ENCODE data around the gene GBE1.
"Not testable (repeated sequence)": the region's sequence is repeated elsewhere in the genome, so short reads cannot be mapped to it uniquely, and the experiment has no call there.

GBE1 gene

DNA sequence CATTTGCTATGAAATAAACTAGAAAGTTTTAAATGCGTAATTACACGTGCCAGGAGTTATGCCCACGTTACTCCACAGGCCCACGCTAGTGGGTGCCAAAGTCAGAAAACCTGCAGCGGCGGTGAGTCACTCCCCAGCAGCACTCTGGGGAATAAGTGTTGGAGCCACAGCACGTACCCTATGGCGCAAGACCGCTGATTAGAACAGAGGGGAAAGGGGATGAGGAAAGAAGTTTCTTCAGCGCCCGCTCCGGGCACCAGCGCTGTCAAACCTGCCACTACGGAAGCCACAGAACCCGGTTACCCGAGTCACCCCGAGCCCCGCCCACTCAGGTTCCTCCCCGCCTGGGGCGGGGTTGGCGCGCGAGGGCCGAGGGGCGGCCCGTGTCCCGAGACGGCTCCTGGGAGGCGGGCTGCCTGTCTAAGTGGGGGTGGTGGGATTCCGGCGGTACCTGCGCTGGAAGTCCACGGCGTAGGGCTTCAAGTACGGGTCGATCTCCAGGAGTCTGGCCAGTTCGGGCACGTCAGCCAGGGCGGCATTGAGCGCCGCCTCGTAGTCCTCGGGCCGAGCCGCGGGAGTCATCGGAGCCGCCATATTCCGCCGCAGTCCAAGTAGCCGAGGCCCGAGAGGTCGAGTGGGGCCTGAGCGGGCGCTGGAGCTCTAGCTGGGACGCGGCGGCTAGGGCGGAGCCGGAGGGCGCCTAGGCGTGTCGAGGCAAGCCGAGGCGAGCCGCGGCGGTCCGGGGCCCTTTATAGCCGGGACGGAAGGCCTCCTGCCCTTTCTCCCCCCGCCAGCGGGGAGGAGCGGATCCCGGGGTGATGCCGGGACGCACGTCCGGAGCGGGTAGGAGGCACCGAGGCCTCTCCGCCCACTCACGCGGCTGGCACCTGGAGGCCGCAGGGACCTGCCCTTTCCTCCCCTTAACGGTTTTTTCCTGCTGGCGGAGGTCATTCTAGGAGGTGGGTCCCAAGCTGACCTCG, at the start of gene GBE1:
GBE1 (minus strand) TSS at position 722 of the 980 bp plus-strand sequence; CDS start at position 594, 128 bp downstream.
- peak; percentile 96 for FAIRE-seq
- peak; percentile 66 for TF ChIP-seq POLR2A (IDR thresholded peaks at IDR 0.05; ENCODE audit: low read depth, low read length)
- peak; percentile 84 for DNase-seq (ENCODE audit: insufficient read length, low spot score)

DNA sequence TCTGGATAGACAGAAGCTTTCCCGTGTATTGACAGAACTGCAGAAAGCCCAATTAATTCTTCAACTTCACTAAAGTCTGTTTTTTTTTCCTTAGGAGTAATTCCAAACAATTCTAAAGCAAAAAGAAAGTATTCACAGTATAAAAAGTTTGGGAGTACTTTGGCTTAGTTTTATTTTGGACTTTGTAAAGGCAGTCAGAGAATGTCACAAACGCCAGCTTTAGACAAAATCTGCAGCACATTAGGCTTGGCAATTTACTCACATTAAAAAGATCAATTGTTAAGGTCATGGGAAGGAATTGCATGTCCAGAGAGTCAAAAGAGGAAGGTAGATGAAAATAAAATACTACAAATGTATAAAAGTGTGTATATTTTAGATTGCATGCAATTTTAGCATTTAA, 47.5 kb upstream of the GBE1 start:
- FAIRE-seq (no peak), DNase-seq (ENCODE audit: insufficient read length, low spot score) (no peak)
- no peak for TF ChIP-seq POLR2A (IDR thresholded peaks at IDR 0.05; ENCODE audit: low read depth, low read length)

DNA sequence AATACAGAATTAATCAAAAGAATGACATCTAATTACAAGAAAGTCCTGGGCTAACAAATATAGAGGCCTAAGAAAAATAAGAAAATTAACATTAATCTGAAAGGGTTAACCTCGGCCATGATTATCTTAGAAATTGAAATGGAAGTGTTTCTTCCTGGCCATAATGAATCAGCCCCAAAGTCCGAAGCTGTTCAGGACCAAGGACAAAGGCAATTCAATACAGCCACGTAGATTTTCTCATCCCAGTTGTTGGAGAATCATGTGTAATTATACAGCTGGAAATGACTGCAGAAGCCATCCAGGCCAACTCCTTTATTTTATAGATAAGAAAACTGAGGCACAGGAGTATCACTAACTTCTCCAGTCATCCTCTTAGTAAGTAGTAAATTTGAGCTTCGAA, 38.0 kb upstream of the GBE1 start:
- TF ChIP-seq POLR2A (IDR thresholded peaks at IDR 0.05; ENCODE audit: low read depth, low read length) = no peak
- FAIRE-seq = no peak
- no peak for DNase-seq (ENCODE audit: insufficient read length, low spot score)

DNA sequence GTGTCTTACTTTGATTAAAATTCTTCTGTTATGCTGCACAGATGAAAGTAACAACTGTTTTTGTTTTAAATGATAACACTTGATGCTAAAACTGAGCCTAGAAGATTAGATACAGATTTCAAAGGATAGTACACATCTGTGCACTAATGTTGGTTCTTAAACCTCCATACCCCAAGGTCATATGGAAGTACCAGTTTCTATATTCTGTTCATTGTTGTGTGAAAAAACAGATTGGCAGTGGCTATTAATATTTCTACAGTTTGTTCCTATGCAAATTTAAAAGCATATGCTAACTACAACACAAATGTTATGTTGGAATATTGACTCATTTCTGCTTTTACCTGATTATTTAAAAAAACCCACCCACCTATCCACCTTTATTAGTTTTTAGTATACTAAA, 32.0 kb upstream of the GBE1 start:
- DNase-seq (ENCODE audit: insufficient read length, low spot score) (no peak), FAIRE-seq (no peak)
- no peak for TF ChIP-seq POLR2A (IDR thresholded peaks at IDR 0.05; ENCODE audit: low read depth, low read length)

DNA sequence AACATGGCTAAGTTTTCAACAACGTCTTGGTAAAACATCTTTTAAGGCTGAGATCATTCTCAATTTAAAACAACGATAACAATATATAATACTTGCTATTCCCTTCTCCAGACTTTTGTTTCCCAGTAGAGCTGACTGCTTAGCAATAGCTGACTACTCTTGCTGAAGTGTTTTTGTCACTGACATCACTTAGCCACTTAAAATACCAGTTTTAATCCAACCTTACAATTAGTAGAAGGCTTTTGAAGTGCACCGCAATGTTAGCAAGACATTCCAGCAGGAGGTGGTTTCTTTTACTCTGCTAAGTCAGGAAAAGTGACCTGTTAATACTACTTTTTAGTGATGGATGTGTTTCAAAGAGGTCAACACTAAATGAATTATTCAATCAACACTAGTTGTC, 28.7 kb upstream of the GBE1 start:
- TF ChIP-seq POLR2A (IDR thresholded peaks at IDR 0.05; ENCODE audit: low read depth, low read length) = no peak
- FAIRE-seq = peak; percentile 33
- no peak for DNase-seq (ENCODE audit: insufficient read length, low spot score)

DNA sequence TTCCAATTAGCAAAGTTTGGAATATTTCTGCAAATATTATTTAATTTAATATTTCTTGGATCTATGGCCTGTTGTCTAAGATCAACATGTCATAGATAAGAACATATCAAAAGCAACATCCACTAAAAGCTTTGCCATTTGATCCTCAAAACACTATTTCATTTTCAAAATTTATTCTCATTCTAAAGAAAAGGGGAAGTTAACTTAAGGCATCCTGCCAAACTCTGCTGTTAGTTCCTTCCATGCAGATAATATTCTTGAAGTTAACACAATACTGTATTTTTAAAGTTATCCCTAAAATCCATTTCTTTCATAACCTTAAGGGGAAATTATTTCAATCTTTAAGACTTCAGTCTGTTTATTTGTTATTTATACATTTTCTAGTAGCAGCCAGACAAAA, 28.2 kb upstream of the GBE1 start:
- FAIRE-seq (no peak), DNase-seq (ENCODE audit: insufficient read length, low spot score) (no peak)
- TF ChIP-seq POLR2A (IDR thresholded peaks at IDR 0.05; ENCODE audit: low read depth, low read length) = no peak

DNA sequence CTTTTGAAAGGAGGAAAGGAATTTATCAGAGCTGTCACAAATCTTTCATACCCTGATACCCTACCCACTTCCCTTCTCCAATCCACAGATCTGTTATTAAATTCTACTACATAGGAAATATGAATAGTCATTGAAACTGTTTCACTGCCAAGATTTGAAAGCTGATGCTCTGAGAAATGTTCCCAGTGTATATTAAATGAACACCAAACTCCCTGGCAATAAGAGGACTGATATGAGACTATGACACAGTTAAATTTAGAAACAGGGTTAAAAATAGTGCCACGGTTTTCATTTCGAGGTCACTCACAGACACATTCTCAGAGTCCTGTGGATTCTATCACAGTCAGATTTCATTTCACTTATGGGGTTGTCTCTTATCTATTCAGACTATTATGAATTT, 27.2 kb upstream of the GBE1 start:
- no peak for FAIRE-seq
- TF ChIP-seq POLR2A (IDR thresholded peaks at IDR 0.05; ENCODE audit: low read depth, low read length) = no peak
- DNase-seq (ENCODE audit: insufficient read length, low spot score) = no peak

DNA sequence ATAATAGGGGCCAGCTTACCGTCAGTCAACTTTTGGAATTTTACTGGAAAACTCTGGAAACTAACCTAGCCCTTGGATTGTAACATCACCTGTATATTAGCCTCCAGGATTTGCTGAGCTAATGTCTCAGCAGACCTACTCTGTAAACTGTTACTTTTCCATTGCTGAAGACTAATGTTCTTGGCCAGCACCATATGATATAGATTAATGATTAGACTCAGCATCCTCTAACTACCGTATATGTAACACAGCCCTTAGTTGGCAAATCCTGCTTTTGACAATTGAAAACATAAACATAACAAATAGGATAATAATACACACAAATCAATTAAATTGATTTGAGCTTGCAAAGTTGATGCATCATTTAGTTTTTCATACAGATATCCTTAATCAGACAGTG, 26.6 kb upstream of the GBE1 start:
- FAIRE-seq = no peak

DNA sequence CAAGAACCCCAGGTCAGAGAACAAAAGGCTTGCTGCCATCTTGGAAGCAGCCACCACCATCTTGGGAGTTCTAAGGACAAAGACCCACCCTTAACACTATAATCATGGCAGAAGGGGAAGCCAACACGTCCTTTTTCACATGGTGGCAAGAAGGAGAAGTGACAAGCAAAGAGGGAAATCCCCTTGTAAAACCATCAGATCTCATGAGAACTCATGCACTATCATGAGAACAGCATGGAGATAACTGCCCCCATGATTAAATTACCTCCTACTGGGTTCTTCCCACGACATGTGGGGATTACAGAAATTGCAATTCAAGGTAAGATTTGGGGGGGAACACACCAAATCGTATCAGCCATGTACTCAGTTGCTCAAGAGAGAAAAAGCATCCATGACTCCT, 21.1 kb upstream of the GBE1 start:
- no peak for TF ChIP-seq POLR2A (IDR thresholded peaks at IDR 0.05; ENCODE audit: low read depth, low read length)
- FAIRE-seq (no peak), DNase-seq (ENCODE audit: insufficient read length, low spot score) (no peak)

More for the DNA sequence above, 26.6 kb upstream of the GBE1 start:
- no peak for DNase-seq (ENCODE audit: insufficient read length, low spot score)
- TF ChIP-seq POLR2A (IDR thresholded peaks at IDR 0.05; ENCODE audit: low read depth, low read length) = no peak

DNA sequence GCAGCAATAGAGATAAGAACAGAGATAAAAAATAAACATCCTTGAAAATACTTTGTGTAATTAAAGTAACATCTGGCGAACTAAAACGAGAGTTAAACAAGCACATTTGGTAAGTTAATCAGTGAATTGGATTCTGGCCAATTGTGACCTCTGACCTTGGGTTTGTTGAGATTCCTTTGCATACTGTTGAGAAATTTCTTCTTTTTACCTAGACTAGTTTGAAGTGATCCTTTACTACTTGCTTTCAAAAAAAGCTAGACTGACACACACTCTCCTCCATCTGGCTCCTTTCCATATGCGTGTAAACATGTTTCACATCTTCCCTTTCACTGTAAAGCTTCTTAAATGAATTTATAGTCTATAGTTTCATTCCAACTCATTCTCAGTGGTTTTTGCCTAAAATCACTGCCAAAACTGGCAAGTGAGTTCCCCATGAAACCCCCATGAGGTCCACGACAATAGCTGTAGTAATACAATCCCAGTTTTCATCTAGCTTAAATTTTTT, 17.3 kb upstream of the GBE1 start:
- DNase-seq (ENCODE audit: insufficient read length, low spot score) (no peak), FAIRE-seq (no peak)
- no peak for TF ChIP-seq POLR2A (IDR thresholded peaks at IDR 0.05; ENCODE audit: low read depth, low read length)

DNA sequence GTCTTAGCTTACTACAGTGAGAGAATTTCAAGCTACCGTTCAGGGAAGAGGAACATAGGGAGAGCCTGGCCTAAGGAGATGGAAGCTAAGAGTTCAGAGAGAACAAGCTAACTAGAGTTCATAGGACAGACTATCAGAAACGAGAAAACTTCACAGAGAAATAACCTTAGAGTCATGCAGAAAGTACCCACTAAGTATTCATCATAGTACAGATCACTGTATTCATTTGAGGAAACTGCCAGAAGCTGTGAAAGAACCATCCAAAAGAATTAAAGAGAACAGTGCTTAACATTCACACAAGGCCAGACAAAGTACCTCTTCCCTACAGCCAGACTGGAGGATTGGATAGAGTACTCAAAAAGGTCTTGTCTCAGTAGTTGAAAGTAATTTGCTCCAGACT, 15.2 kb upstream of the GBE1 start:
- DNase-seq (ENCODE audit: insufficient read length, low spot score) = no peak
- no peak for TF ChIP-seq POLR2A (IDR thresholded peaks at IDR 0.05; ENCODE audit: low read depth, low read length)
- no peak for FAIRE-seq

DNA sequence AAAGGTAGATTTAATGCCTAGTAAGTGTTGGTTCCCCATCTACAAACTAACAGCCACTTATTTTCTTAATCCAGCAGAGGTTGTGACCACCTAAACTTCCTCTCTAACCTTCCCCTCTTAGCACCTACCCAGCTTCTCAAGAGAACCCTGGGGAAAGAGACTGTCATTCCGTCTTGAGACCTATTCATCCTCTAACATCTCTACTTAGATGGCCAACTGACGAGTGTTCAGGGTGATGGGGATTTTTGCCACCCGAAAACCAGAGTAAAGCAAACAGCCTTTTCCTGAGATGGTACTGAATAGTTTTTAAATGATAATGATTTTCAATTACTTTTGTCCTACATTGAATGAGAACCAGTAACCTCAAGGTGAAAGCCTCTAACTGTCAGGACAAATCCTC, 9.3 kb upstream of the GBE1 start:
- peak; percentile 27 for FAIRE-seq
- no peak for TF ChIP-seq POLR2A (IDR thresholded peaks at IDR 0.05; ENCODE audit: low read depth, low read length)
- DNase-seq (ENCODE audit: insufficient read length, low spot score) = no peak

DNA sequence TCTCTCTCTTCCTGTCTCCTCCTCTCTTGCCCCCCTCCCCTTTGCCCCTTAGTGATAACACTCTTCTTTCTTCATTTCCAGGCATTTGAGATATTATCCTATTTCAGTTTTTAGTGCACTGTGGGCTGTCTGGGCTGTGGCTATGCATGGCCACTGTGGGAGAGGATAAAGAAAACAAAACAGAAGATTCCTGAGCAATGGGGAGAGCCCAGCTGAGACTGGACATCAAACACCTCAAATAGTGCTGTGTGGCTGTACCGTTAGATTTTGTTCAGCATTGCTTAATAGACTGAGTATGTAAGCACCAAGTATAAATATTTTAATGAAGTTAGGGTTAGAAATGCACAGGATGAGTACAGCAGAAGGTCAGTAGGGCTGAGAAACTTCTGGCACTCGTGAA, 7.9 kb upstream of the GBE1 start:
- no peak for DNase-seq (ENCODE audit: insufficient read length, low spot score)
- TF ChIP-seq POLR2A (IDR thresholded peaks at IDR 0.05; ENCODE audit: low read depth, low read length) = no peak
- no peak for FAIRE-seq

DNA sequence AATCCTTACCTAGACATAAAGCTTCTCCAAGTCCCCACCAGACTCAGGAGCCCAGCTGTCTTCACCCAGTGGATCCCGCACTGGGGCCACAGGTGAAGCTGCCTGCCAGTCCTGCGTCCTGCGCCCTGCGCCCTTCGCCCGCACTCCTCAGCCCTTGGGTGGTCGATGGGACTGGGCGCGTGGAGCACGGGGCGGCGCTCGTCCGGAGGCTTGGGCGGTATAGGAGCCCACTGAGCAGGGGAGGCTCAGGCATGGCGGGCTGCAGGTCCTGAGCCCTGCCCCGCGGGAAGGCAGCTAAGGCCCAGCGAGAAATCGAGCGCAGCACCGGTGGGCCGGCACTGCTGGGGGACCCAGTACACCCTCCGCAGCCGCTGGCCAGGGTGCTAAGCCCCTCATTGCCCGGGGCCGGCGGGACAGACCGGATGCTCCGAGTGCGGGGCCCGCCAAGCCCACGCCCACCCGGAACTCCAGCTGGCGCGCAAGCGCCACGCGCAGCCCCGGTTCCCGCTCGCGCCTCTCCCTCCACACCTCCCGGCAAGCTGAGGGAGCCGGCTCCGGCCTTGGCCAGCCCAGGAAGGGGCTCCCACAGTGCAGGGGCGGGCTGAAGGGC, 5.9 kb upstream of the GBE1 start:
- DNase-seq (ENCODE audit: insufficient read length, low spot score) = not testable (repeated sequence)

DNA sequence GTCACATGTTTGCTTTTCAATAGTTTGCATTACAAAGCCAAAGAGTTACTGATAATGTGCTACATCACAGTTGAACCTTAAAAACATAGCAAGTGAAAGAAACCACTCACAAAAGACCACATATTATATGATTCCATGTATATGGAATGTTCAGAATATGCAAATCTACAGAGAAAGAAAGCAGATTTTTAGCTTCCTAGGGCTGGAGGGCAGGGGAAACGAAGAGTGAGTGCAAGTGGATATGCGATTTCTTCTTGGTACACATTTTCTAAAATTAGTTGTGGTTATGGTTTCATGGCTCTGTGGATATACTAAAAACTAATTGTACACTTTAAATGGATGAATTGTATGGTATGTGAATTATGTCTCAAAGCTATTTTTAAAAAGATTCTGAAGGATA, 4.0 kb upstream of the GBE1 start:
- FAIRE-seq (no peak), DNase-seq (ENCODE audit: insufficient read length, low spot score) (no peak)
- no peak for TF ChIP-seq POLR2A (IDR thresholded peaks at IDR 0.05; ENCODE audit: low read depth, low read length)

More for the DNA sequence above, 5.9 kb upstream of the GBE1 start:
- FAIRE-seq = not testable (repeated sequence)

All from H54 (cell line).